ENCODE results near the gene KNCN. TPM values are rescaled to one million over a fixed set of nuclear protein-coding genes. Genes with fewer than 3 reads are reported as not detected.

Gene KNCN
- not detected for total RNA-seq
- polyA plus RNA-seq (2013, experiment 1 of 2) = 0.18 TPM
- not detected for polyA plus RNA-seq (2013, experiment 2 of 2)
- long read RNA-seq, experiment 1 = 0 reads
- long read RNA-seq, experiment 2 = 0 reads
- long read RNA-seq, experiment 3 = 0 reads
- long read RNA-seq, experiment 4 = 0 reads

GRCh38 chr1:46551597-46552095 is at the start of gene KNCN:
KNCN (minus strand) TSS chr1:46551647; CDS start chr1:46551215, 432 bp downstream.
- H3K36me3 Mint-ChIP-seq (ENCODE audit: low read depth) = no peaks in the 10 kb centered on the region
- 80 to 85% methylated on average over 3 to 6 of the region's 6 CpGs for WGBS, 2 experiments (ENCODE audit: insufficient coverage in 1 of 2, insufficient read length in 1 of 2)
- DNase-seq = no peak

GRCh38 chr1:46599059-46599970 is 47.9 kb upstream of the KNCN start:
- peaks cover 9% of the 10 kb centered on the region for H3K4me1 Mint-ChIP-seq
- Histone ChIP-seq H3K4me1 (ENCODE audit: control insufficient read depth, insufficient read depth, low read length) (no peaks in the 10 kb centered on the region), H3K27me3 (ENCODE audit: control insufficient read depth, insufficient read depth, low read length, poor library complexity, severe bottlenecking) (no peaks in the 10 kb centered on the region), H3K27ac (ENCODE audit: low read depth, low read length) (no peak overlapping the region), H3K9ac (ENCODE audit: extremely low read depth, low read length, poor library complexity, severe bottlenecking) (no peak overlapping the region), H3K36me3 (ENCODE audit: control insufficient read depth, insufficient read depth, low read length) (no peaks in the 10 kb centered on the region), H3K4me3 (ENCODE audit: low read length) (no peak overlapping the region), H3K9me3 (ENCODE audit: control insufficient read depth, low read length) (no peaks in the 10 kb centered on the region)
- H3K9me3 Mint-ChIP-seq = no peaks in the 10 kb centered on the region
- H3K27me3 Mint-ChIP-seq (ENCODE audit: insufficient read depth) = no peaks in the 10 kb centered on the region
- H3K36me3 Mint-ChIP-seq (ENCODE audit: low read depth) = no peaks in the 10 kb centered on the region
- DNase-seq = no peak
- 90 to 94% methylated on average over 9 of the region's 9 CpGs for WGBS, 2 experiments (ENCODE audit: insufficient coverage in 1 of 2, insufficient read length in 1 of 2)
- no peak overlapping the region for H3K4me3 Mint-ChIP-seq
- H3K27ac Mint-ChIP-seq = no peak overlapping the region
- no peak for TF ChIP-seq CTCF (conservative IDR thresholded peaks at IDR 0.05)

More at GRCh38 chr1:46551597-46552095, at the start of gene KNCN:
- no peak for TF ChIP-seq CTCF (conservative IDR thresholded peaks at IDR 0.05)
- no peak within 1 kb of the TSS for H3K4me3 Mint-ChIP-seq
- no peaks in the 10 kb centered on the region for H3K9me3 Mint-ChIP-seq
- H3K36me3 ChIP-seq (ENCODE audit: control insufficient read depth, insufficient read depth, low read length) = no peaks in the 10 kb centered on the region
- H3K27ac Mint-ChIP-seq = no peak within 1 kb of the TSS
- no peaks in the 10 kb centered on the region for H3K4me1 ChIP-seq (ENCODE audit: control insufficient read depth, insufficient read depth, low read length)
- no peaks in the 10 kb centered on the region for H3K9me3 ChIP-seq (ENCODE audit: control insufficient read depth, low read length)
- no peak within 1 kb of the TSS for H3K27ac ChIP-seq (ENCODE audit: low read depth, low read length)
- peaks cover 8% of the 10 kb centered on the region for H3K27me3 ChIP-seq (ENCODE audit: control insufficient read depth, insufficient read depth, low read length, poor library complexity, severe bottlenecking)
- no peaks in the 10 kb centered on the region for H3K4me1 Mint-ChIP-seq
- no peak within 1 kb of the TSS for H3K4me3 ChIP-seq (ENCODE audit: low read length)
- no peak within 1 kb of the TSS for H3K9ac ChIP-seq (ENCODE audit: extremely low read depth, low read length, poor library complexity, severe bottlenecking)
- peaks cover 48% of the 10 kb centered on the region for H3K27me3 Mint-ChIP-seq (ENCODE audit: insufficient read depth)

- Mint-ChIP-seq H3K9me3 (no peaks in the 10 kb centered on the region), H3K27me3 (ENCODE audit: insufficient read depth) (no peaks in the 10 kb centered on the region), H3K4me3 (no peak overlapping the region), H3K27ac (no peak overlapping the region), H3K4me1 (no peaks in the 10 kb centered on the region), H3K36me3 (ENCODE audit: low read depth) (peaks cover 18% of the 10 kb centered on the region)
- Histone ChIP-seq H3K36me3 (ENCODE audit: control insufficient read depth, insufficient read depth, low read length) (peaks cover 10% of the 10 kb centered on the region), H3K4me3 (ENCODE audit: low read length) (no peak overlapping the region), H3K27me3 (ENCODE audit: control insufficient read depth, insufficient read depth, low read length, poor library complexity, severe bottlenecking) (no peaks in the 10 kb centered on the region), H3K4me1 (ENCODE audit: control insufficient read depth, insufficient read depth, low read length) (no peaks in the 10 kb centered on the region), H3K9ac (ENCODE audit: extremely low read depth, low read length, poor library complexity, severe bottlenecking) (no peak overlapping the region), H3K9me3 (ENCODE audit: control insufficient read depth, low read length) (no peaks in the 10 kb centered on the region), H3K27ac (ENCODE audit: low read depth, low read length) (no peak overlapping the region)
- TF ChIP-seq CTCF (conservative IDR thresholded peaks at IDR 0.05) = no peak
- DNase-seq = no peak
- WGBS, 2 experiments (ENCODE audit: insufficient coverage in 1 of 2, insufficient read length in 1 of 2) = 92 to 96% methylated on average over 2 to 3 of the region's 3 CpGs
These were observed 45.4 kb upstream of the KNCN start for GRCh38 chr1:46596846-46597245.
